Vagina (tissue), 2 donors: ENCODE data around the gene TBC1D22A. TPM values are rescaled to one million over a fixed set of nuclear protein-coding genes. Genes with fewer than 3 reads are reported as not detected.

Experiments
- DNase-seq, 2 donors: peaks; one replicate each; pipeline ENCODE4 v3.0.0-alpha.2; 2017; ENCODE audit errors: extremely low spot score in 2 of 2
- H3K27ac ChIP-seq: fragments of 200-600 bp; sonication (generic); one replicate; pipeline ENCODE4 v1.5.1; 2019
- H3K27me3 ChIP-seq: fragments of 200-600 bp; sonication (generic); one replicate; pipeline ENCODE4 v1.5.1; 2019
- H3K36me3 ChIP-seq, 2 donors: fragments of 200-600 bp; sonication (generic); one replicate each; pipeline ENCODE4 v1.5.1; 2017 to 2019
- H3K4me1 ChIP-seq: fragments of 200-600 bp; sonication (generic); one replicate; pipeline ENCODE4 v1.5.1; 2019
- H3K4me3 ChIP-seq, 2 donors: fragments of 200-600 bp; sonication (generic); 1 replicate in 1 of 2; 2 replicates in 1 of 2; pipeline ENCODE4 v1.5.1; 2016 to 2019
- H3K9me3 ChIP-seq: fragments of 200-600 bp; sonication (generic); one replicate; pipeline ENCODE4 v1.5.1; 2019
- POLR2A ChIP-seq, 2 donors: fragments of 450-650 bp; IDR thresholded peaks; one replicate each; pipeline ENCODE4 v1.6.1; 2017; ENCODE audit warnings: antibody characterized with exemption in 2 of 2, mild to moderate bottlenecking in 2 of 2, moderate library complexity in 2 of 2
- POLR2AphosphoS5 ChIP-seq, 2 donors: sonication (generic); formaldehyde crosslinking; IDR thresholded peaks; one replicate each; pipeline ENCODE4 v1.9.0; 2017; ENCODE audit warnings: antibody characterized with exemption in 2 of 2, mild to moderate bottlenecking in 2 of 2, low read depth in 1 of 2; ENCODE audit not compliant: insufficient read depth in 1 of 2
- intact Hi-C: fragments of 100-400 bp; cut with DNase I; formaldehyde crosslinking; loops from one replicate; pipeline ENCODE4 v1.15.1; 2023
- total RNA-seq: library from RNA; depleted of rRNA; stranded (reverse); fragments of >200 nt; gene quantifications from one replicate; pipeline ENCODE4 v1.2.3, GENCODE V29; 2016
- TF ChIP-seq, protein P1 (sequence below), 3 experiments: fragments of 450-650 bp in 2 of 3; fragments of 200-600 bp in 1 of 3; sonication (generic) in 1 of 3; IDR thresholded peaks; one replicate each; pipeline ENCODE4 v1.5.1; 2017 to 2019; ENCODE audit warnings: antibody characterized with exemption in 3 of 3, mild to moderate bottlenecking in 2 of 3, moderate library complexity in 2 of 3

Gene TBC1D22A
- total RNA-seq, 1 donor from 2014 or later = 38.3 TPM

- intact Hi-C loops = no loop called here
- no peak for DNase-seq
Measured at GRCh38 chr22:47014636-47015345, 252.3 kb downstream of the TBC1D22A start.

DNA sequence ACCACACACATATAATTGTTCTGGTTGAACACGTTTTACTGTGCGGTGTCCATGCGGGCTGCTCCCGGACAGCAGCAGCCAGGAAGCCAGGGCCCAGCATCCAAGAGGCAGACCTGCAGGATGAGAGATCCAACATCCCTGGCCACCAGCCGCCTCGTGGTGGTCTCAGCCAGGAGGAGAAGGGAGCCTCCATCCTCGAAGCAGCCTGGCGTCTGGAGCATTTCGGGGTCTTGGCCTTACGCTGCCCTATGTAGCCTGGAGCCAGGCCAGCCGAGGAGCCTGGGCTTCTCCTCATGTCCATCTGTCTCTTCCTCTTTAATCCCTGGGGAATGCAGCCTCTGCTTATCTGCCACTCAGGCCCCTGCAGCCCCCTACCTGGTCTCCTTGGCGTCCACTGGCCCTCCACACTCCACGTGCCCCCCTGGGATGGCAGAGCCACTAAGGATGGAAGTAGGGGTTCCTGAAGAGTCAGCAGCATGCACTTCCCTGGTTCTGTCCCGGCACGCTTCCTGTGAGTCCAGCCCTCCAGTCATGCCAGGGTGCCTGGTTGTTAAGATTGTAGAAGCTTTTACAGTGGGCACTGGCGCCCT, 253.2 kb downstream of the TBC1D22A start:
- intact Hi-C loops = no loop called here
- TF ChIP-seq POLR2A (IDR thresholded peaks at IDR 0.05) (no peak), POLR2AphosphoS5 (IDR thresholded peaks at IDR 0.05; ENCODE audit: insufficient read depth in 1 of 2, low read depth in 1 of 2) (no peak)
- TF ChIP-seq, protein P1, sequence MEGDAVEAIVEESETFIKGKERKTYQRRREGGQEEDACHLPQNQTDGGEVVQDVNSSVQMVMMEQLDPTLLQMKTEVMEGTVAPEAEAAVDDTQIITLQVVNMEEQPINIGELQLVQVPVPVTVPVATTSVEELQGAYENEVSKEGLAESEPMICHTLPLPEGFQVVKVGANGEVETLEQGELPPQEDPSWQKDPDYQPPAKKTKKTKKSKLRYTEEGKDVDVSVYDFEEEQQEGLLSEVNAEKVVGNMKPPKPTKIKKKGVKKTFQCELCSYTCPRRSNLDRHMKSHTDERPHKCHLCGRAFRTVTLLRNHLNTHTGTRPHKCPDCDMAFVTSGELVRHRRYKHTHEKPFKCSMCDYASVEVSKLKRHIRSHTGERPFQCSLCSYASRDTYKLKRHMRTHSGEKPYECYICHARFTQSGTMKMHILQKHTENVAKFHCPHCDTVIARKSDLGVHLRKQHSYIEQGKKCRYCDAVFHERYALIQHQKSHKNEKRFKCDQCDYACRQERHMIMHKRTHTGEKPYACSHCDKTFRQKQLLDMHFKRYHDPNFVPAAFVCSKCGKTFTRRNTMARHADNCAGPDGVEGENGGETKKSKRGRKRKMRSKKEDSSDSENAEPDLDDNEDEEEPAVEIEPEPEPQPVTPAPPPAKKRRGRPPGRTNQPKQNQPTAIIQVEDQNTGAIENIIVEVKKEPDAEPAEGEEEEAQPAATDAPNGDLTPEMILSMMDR (IDR thresholded peaks at IDR 0.05) = no peak
- H3K4me3 ChIP-seq = no peak overlapping the region
- no peaks in the 10 kb centered on the region for H3K9me3 ChIP-seq
- no peaks in the 10 kb centered on the region for H3K36me3 ChIP-seq
- H3K27ac ChIP-seq = no peak overlapping the region
- H3K4me1 ChIP-seq = no peaks in the 10 kb centered on the region
- H3K27me3 ChIP-seq = no peaks in the 10 kb centered on the region
- DNase-seq = no peak

More at GRCh38 chr22:47014636-47015345, 252.3 kb downstream of the TBC1D22A start:
- Histone ChIP-seq H3K27me3 (no peaks in the 10 kb centered on the region), H3K4me1 (no peaks in the 10 kb centered on the region), H3K4me3 (no peak overlapping the region), H3K9me3 (no peaks in the 10 kb centered on the region), H3K27ac (no peak overlapping the region), H3K36me3 (no peaks in the 10 kb centered on the region)
- TF ChIP-seq POLR2A (IDR thresholded peaks at IDR 0.05) = no peak
- TF ChIP-seq, protein P1 (IDR thresholded peaks at IDR 0.05) = no peak
- TF ChIP-seq POLR2AphosphoS5 (IDR thresholded peaks at IDR 0.05; ENCODE audit: insufficient read depth in 1 of 2, low read depth in 1 of 2) = no peak

GRCh38 chr22:47016631-47017030, 254.2 kb downstream of the TBC1D22A start:
- intact Hi-C loops = no loop called here
- Histone ChIP-seq H3K27me3 (no peaks in the 10 kb centered on the region), H3K27ac (no peak overlapping the region), H3K4me3 (no peak overlapping the region), H3K4me1 (no peaks in the 10 kb centered on the region), H3K36me3 (no peaks in the 10 kb centered on the region), H3K9me3 (no peaks in the 10 kb centered on the region)
- DNase-seq = no peak
- TF ChIP-seq POLR2A (IDR thresholded peaks at IDR 0.05) (no peak), POLR2AphosphoS5 (IDR thresholded peaks at IDR 0.05; ENCODE audit: insufficient read depth in 1 of 2, low read depth in 1 of 2) (no peak)
- TF ChIP-seq, protein P1 (IDR thresholded peaks at IDR 0.05) = no peak

DNA sequence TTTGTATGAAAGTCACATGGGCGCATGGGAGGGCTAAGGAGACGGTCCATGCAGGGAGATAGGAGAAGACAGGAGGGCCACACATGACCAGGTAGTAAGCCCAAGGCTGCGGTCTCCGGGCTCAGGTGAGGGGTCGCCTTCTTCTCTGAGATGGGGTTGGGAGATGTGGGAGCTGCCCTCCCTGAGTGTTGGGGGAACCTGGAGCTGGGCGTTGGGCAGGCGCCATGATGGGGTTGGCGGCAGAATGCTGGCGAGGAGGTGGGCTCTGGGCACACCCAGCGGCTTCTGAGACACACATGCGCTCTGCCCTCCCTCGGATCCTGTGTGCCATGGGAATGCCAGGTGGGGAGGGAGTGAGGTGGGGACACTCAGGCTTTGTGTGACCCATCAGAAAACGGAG, 254.8 kb downstream of the TBC1D22A start:
- DNase-seq = no peak

More for the DNA sequence above, 254.8 kb downstream of the TBC1D22A start:
- H3K27ac ChIP-seq = no peak overlapping the region
- no peaks in the 10 kb centered on the region for H3K9me3 ChIP-seq
- H3K4me1 ChIP-seq = no peaks in the 10 kb centered on the region
- intact Hi-C loops = no loop called here
- H3K27me3 ChIP-seq = no peaks in the 10 kb centered on the region
- TF ChIP-seq POLR2A (IDR thresholded peaks at IDR 0.05) = no peak
- no peak for TF ChIP-seq POLR2AphosphoS5 (IDR thresholded peaks at IDR 0.05; ENCODE audit: insufficient read depth in 1 of 2, low read depth in 1 of 2)
- TF ChIP-seq, protein P1 (IDR thresholded peaks at IDR 0.05) = no peak
- no peaks in the 10 kb centered on the region for H3K36me3 ChIP-seq
- H3K4me3 ChIP-seq = no peak overlapping the region
